Measurements from ENCODE around the gene THSD7A. TPM values are rescaled to one million over a fixed set of nuclear protein-coding genes. Genes with fewer than 3 reads are reported as not detected.

The THSD7A gene
- total RNA-seq, 1 donor from 2014 or later, result 10.1 TPM

- no peak for TF ChIP-seq CTCF (IDR thresholded peaks at IDR 0.05)
- Histone ChIP-seq H3K9me3 (no peaks in the 10 kb centered on the region), H3K27ac (no peak overlapping the region), H3K36me3 (no peaks in the 10 kb centered on the region), H3K4me1 (no peaks in the 10 kb centered on the region), H3K27me3 (no peaks in the 10 kb centered on the region), H3K4me3 (no peak overlapping the region)
- no peak for DNase-seq (ENCODE audit: low spot score in 2 of 2)
- intact Hi-C loops (cut with DNase I), result no loop called here
Observed at GRCh38 chr7:11461946-11462345, 370.1 kb downstream of the THSD7A start.

GRCh38 chr7:11458736-11459483 is 373.1 kb downstream of the THSD7A start:
- Histone ChIP-seq H3K4me3 (no peak overlapping the region), H3K36me3 (no peaks in the 10 kb centered on the region), H3K27me3 (no peaks in the 10 kb centered on the region), H3K4me1 (no peaks in the 10 kb centered on the region), H3K9me3 (no peaks in the 10 kb centered on the region), H3K27ac (no peak overlapping the region)
- no peak for TF ChIP-seq CTCF (IDR thresholded peaks at IDR 0.05)
- DNase-seq (ENCODE audit: low spot score in 2 of 2), result no peak
- intact Hi-C loops (cut with DNase I), result no loop called here

- DNase-seq (ENCODE audit: low spot score in 2 of 2), result no peak
- Histone ChIP-seq H3K4me1 (no peaks in the 10 kb centered on the region), H3K4me3 (no peak overlapping the region), H3K27ac (no peak overlapping the region), H3K36me3 (no peaks in the 10 kb centered on the region), H3K27me3 (no peaks in the 10 kb centered on the region), H3K9me3 (no peaks in the 10 kb centered on the region)
- intact Hi-C loops (cut with DNase I), result no loop called here
- TF ChIP-seq CTCF (IDR thresholded peaks at IDR 0.05), result no peak
Observed at GRCh38 chr7:11457419-11457818, 374.6 kb downstream of the THSD7A start.

- H3K9me3 ChIP-seq, result no peaks in the 10 kb centered on the region
- intact Hi-C loops (cut with DNase I), result no loop called here
- H3K4me1 ChIP-seq, result no peaks in the 10 kb centered on the region
- no peak for DNase-seq (ENCODE audit: low spot score in 2 of 2)
- no peaks in the 10 kb centered on the region for H3K36me3 ChIP-seq
- no peaks in the 10 kb centered on the region for H3K27me3 ChIP-seq
- H3K4me3 ChIP-seq, result no peak overlapping the region
- no peak overlapping the region for H3K27ac ChIP-seq
- no peak for TF ChIP-seq CTCF (IDR thresholded peaks at IDR 0.05)
Observed at GRCh38 chr7:11456574-11456973, 375.4 kb downstream of the THSD7A start.

GRCh38 chr7:11452476-11452875 is 379.5 kb downstream of the THSD7A start:
- Histone ChIP-seq H3K9me3 (no peaks in the 10 kb centered on the region), H3K27me3 (no peaks in the 10 kb centered on the region), H3K27ac (no peak overlapping the region), H3K4me1 (no peaks in the 10 kb centered on the region), H3K4me3 (no peak overlapping the region), H3K36me3 (no peaks in the 10 kb centered on the region)
- no peak for DNase-seq (ENCODE audit: low spot score in 2 of 2)
- no peak for TF ChIP-seq CTCF (IDR thresholded peaks at IDR 0.05)
- intact Hi-C loops (cut with DNase I), result no loop called here

GRCh38 chr7:11450281-11450680 is 381.7 kb downstream of the THSD7A start:
- no peaks in the 10 kb centered on the region for H3K9me3 ChIP-seq
- no peaks in the 10 kb centered on the region for H3K27me3 ChIP-seq
- H3K36me3 ChIP-seq, result no peaks in the 10 kb centered on the region
- no peak overlapping the region for H3K27ac ChIP-seq
- TF ChIP-seq CTCF (IDR thresholded peaks at IDR 0.05), result no peak
- no peak for DNase-seq (ENCODE audit: low spot score in 2 of 2)
- intact Hi-C loops (cut with DNase I), result no loop called here
- no peaks in the 10 kb centered on the region for H3K4me1 ChIP-seq
- H3K4me3 ChIP-seq, result no peak overlapping the region
